Activated CD4-positive, alpha-beta T cell treated with anti-CD3 and anti-CD28 coated beads, Interleukin-2, amount 50 U/mL, for 48 hours (primary cell): ENCODE measurements around the gene ARHGEF12.

Source experiments
- DNase-seq, 2 experiments: peaks; one replicate each; pipeline ENCODE4 v3.0.0-alpha.2; 2020

The ARHGEF12 gene

GRCh38 chr11:120388261-120388660, 52.0 kb downstream of the ARHGEF12 start:
- DNase-seq: no peak

DNA sequence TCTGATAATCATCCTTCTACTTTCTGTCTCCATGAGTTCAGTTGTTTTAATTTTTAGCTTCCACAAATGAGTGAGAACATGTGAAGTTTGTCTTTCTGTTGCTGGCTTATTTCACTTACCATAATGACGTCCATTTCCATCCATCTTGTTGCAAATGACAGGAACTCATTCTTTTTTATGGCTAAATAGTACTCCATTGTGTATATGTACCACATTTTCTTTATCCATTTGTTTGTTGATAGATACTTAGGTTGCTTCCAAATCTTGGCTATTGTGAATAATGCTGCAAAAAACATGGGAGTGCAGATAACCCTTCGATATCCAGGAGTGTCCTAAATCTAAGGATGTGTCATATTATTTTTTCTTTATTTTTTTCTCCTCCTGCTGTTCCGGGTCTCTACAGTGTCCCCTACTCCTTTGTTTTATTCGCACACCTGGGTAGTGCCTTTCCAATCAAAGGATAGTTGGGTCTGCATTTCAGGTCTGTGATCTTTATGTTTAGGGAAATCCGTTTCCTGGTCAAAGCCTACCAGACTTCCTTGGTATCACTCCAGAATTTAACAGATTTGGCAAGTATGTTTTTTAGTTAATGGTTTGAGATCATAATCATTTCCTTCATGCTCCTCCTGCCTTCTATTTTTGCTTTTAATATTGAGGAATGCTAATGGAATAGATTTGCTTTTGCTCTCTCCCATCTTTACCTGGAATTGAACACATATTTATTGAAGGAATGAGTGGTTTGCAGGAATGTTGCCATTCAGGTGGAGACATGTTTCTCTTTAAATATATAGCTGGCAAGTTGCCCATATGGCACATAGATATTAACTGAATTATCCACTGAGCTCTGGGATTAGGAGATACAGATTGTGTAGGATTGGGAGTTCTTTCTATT, 53.7 kb downstream of the ARHGEF12 start:
- DNase-seq: no peak

DNA sequence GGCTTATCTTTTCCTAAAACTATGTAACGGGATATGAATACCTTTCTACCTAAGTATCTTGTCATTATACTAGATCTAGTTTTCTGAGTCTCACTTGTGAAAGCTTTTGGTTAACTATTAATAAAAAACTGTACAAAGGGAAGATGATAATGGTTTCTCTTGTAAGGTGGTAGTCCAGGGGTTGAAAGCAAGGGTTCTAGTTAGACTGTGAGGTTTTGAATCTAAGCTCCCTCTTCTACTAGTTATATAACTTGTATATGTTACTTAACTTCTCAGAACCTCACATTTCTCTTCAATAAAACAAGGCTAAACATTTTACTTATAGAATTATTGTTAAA, 54.3 kb downstream of the ARHGEF12 start:
- no peak for DNase-seq

- DNase-seq: no peak
Measured at GRCh38 chr11:120391292-120391691, 55.1 kb downstream of the ARHGEF12 start.

GRCh38 chr11:120391854-120392253, 55.6 kb downstream of the ARHGEF12 start:
- no peak for DNase-seq

DNA sequence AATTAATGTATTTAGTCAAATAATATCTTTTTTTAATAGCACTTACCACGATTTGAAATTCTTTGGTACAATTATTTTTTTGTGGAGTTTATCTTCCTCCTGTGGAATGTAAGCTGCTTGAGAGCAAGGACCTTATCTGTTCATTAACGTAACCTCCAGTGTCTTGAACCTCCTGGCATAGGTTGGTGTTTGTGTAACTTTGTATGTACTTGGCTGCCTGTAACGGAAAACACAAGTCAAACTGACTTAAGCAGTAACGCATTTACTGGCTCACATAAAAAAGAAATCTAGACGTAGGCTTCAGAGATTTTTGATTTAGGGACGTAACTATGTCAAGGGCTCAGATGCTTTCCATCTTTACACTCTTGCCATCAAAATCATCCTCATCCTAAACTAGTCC, 56.1 kb downstream of the ARHGEF12 start:
- DNase-seq: no peak

DNA sequence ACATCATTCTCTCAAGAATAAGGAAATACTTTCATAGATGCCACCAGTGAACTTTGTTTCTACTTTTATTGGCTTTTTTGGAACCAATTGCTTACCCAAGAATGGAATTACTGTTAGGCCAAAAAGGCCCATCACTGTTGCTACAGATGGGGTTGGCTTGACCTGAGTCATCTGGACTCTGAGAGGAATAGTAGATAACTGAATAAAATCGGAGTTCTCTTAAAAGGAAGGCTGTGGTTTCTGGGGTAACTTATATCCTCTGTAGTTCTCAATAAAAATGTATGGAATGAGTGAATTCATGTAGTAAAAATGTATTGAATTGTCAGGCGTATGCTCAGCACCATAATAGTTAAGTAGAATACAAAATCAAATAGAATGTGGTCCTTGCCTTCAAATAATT, 56.6 kb downstream of the ARHGEF12 start:
- no peak for DNase-seq

DNA sequence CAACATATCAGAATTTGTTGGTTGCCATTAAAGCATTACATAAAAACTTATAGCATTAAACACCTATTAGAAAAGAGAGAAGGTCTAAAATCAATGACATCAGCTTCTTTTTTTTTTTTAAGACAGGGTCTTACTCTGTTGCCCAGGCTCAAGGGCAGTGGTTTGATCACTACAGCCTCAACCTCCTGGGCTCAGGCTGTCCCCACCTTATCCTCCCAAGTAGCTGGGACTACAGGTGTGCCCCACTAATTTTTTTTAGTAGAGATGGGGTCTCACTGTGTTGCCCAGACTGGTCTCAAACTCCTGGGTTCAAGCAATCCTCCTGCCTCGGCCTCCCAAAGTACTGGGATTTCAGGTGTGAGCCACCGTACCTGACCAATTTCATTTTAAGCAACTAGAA, 57.9 kb downstream of the ARHGEF12 start:
- DNase-seq: no peak

DNA sequence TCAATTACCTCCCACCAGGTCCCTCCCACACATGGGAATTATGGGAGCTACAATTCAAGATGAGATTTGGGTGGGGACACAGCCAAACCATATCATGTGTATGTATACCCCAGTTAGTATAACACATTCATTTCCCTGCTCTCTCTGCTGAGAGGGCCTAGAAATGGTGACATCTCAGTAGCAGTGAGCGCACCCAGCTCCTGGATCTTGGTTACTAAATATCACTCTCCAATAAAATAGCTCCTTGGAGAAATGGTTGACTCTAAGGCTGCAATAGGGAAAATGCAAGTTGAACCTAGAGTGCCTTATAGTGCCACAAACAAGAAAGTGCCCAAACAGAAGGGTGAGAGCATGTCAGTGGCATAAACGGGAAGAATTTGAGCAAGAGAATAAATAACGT, 59.6 kb downstream of the ARHGEF12 start:
- no peak for DNase-seq

DNA sequence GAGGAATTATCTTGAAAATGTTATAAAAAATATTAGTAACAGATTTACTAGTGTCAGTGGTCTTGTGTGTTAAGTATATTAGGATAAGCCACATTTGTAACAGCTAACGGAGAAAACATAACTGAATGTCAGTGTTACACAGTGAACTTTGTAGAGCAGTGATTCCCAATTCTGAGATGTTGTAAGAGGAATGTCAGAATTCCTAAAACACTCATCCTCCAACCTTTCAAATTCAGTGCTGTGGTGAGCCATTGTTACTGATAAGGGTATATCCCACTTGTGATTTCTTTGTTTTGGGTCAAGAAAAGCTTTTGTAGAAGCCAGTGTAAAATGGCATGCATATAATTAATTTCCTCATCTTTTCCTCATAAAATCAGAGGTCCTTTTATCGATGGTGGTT, 61.9 kb downstream of the ARHGEF12 start:
- DNase-seq: no peak

DNA sequence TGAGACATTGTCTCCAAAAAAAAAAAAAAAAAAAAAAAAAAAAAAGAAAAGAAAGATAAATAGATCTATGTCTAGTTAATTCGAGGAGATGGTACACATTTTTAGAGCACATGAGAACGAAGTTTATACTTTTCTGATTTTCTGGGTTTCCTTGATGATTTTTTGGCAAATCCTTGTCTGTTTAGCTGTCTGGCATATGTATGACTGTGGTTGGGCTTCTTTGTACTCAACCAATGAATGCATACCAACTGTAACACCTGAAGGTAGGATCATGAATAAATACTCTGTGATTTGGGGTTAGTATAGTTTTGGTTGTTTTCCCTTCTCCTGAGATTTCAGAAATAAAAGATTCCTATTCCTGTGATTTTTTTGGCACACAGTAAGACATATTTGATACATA, 63.1 kb downstream of the ARHGEF12 start:
- no peak for DNase-seq

- DNase-seq: no peak
Measured at GRCh38 chr11:120400564-120401364, 64.6 kb downstream of the ARHGEF12 start.

GRCh38 chr11:120401506-120401905, 65.3 kb downstream of the ARHGEF12 start:
- no peak for DNase-seq

GRCh38 chr11:120403966-120404365, 67.8 kb downstream of the ARHGEF12 start:
- DNase-seq: no peak

DNA sequence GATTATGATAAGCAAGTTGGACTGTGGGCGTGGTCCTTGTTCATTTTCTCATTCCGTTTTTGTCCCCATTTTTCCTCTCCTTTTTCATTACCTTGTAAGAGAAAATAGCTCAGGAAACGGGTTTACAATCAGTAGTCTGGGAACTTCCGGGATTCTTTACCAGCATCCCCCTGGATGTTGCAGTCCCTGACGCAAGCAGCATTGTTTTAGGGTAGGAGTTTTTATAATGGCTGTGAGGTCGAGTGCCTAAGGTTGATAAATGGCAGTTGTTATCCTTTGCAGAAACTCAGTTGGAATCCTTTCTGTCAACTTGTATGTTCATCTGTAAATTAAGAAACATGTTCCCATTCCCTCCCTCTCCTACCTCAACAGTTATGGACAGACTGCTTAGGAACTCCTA, 68.3 kb downstream of the ARHGEF12 start:
- no peak for DNase-seq

DNA sequence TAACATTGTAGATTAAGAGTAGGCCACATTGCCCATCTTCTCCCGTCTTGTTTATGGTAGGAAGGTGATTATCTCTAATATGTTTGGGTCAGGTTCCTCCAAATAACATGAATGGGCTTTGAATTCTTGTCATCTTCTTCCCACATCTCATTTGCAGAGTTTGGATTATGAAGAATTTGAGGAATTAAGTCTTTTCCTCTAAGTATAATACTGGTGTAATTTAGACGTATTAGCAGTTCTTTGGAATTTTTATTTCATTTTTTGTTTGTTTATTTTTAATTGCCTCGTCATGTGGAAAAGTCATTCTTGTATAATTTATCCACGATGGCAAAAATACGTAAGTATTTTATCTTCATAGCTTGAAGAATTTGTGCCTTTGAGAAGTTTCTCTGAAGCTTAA, 73.4 kb downstream of the ARHGEF12 start:
- DNase-seq: no peak

GRCh38 chr11:120410622-120411380, 74.6 kb downstream of the ARHGEF12 start:
- DNase-seq: no peak

DNA sequence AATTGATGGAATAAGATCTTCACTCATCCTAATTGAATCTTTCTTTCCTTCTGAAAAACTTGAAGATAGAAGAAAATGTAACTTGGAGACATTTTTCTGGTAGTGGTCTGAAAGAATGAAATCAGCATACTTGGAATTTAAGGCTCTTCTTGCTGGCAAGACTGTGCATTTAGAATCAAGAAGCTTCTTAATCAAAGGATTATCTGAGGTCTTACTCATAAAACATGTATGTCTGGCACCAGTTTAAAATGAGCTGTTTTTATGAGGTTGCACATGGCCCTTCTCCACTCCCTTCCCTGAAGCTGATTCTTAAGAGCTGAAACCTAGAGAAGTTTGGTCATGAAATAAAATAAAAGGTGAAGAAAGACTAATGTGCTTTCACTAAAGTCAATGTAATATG, 77.3 kb downstream of the ARHGEF12 start:
- DNase-seq: no peak

DNA sequence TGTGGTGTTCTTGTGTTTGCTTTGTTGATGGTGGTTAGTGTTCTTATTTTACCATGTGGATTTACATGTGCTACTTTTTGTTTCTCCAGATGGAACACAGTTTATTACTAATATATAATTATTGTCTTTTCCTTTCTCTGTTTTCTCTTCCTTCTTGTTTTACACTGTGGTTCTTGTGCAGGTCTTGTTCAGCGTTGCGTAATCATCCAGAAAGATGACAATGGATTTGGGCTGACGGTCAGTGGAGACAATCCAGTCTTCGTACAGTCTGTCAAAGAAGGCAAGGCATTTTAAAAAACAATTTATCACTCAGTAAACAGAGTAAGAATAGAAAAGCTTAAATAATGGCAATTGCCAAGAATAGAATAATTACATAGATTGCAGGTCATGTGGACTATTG, 84.4 kb downstream of the ARHGEF12 start:
- no peak for DNase-seq

DNA sequence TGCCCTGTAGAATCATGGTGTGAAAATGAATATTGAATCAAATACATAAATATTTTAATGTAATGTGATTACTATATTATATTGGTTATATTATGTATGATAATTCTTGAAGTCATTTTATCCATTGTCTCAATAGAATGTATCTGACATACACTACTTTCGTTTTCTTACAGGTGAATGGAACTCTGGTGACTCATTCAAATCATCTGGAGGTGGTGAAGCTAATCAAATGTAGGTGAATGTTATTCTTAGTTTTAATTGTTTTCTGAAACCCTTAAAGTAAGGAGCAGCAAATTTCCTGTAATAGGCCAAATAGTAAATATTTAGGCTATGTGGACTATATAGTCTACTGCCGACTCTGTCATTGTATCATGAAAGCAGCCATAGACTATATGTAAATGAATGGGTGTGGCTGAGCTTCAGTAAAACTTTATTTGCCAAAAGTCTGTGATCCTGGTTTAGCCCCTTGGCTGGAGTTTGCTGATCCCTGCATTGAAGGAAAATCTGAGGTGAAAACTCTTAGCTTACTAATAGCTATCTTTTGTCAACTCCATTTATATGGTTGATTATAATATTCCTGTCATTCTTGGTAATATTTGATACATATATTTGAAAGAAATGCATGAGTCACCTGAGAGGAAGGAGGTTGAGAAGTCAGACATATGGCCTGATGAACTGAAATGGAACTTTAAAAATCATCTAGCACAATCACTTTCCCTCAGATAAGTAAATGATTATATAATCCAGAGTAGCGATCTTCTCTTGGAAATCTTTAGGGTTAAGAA, 88.2 kb downstream of the ARHGEF12 start:
- DNase-seq: no peak

DNA sequence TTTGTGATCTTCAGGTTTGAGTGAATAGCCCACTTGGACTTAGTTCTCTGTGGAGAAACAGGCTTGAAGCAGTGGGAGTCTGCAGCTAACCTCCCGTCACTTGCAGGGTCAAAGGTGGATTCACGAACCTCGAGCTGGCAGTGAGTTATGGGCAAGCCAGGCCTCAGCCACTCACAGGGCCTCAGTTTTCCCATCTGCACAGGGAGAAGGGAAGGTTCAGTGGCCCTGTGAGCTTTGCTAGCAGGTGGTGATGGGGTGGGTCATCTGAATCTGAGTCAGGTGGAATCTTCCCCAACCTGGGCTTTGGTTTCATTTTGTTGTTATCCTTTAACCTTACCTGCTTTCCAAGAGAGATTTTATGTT, 88.7 kb downstream of the ARHGEF12 start:
- DNase-seq: no peak

- no peak for DNase-seq
Measured at GRCh38 chr11:120425527-120425926, 89.3 kb downstream of the ARHGEF12 start.

DNA sequence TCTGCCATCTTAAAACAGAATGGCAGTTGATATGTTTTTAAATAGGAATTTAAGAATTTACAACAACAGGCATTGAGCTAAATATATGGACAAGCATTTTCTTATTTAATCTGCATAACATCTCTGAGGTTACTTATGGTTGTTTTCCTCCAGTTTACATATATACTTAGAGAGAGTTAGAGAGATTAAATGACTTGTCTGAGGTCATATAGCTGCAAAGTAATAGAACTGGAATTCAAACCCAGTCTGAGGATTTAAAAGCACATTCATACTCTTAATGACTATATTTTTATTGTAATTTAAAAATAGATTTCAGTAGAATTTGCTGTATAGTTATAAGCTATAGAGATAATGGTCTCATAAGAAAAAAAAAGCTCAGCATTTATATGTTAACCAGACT, 93.9 kb downstream of the ARHGEF12 start:
- DNase-seq: no peak
